HG03159 (cell line): ENCODE results near the gene OGDHL.

Source experiments
- ATAC-seq: cut with Tn5 transposase; IDR thresholded peaks from one replicate; pipeline ENCODE4 v1.9.1; 2021; ENCODE audit warnings: mild to moderate bottlenecking, moderate library complexity; ENCODE audit not compliant: unreplicated experiment

Gene OGDHL

GRCh38 chr10:49691588-49691987, 70.5 kb downstream of the OGDHL start:
- no peak for ATAC-seq

DNA sequence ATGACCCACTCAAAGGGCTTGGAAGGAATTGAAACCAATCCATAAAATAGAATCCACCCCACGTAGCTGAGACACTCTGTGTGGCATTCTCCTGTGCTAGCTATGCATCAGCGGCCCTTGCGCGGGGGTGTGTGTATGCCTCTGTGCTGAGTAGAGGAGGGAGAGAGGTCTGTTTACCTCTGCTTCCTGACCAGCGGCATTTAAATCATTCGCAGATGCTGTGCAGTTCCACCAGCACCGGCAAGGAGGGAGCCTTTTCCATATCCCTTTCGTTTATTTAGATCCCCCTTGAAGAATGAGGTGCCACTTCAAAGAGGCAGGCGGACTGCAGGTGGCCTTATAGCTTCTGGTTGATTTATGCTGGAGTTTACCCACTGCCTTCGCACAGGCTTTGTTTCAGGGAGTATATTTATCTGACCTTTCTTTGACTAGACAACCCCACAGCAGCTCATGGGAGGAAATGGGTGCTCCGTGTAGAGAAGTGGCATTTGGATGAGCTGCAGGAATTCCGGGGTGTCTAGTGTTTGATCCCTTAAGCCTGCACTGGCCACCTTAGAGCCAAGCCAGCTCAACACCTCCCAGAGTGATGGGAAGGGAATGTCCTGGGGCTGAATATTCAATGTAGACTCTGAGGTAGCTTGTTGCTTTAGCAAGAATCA, 71.3 kb downstream of the OGDHL start:
- ATAC-seq = no peak

DNA sequence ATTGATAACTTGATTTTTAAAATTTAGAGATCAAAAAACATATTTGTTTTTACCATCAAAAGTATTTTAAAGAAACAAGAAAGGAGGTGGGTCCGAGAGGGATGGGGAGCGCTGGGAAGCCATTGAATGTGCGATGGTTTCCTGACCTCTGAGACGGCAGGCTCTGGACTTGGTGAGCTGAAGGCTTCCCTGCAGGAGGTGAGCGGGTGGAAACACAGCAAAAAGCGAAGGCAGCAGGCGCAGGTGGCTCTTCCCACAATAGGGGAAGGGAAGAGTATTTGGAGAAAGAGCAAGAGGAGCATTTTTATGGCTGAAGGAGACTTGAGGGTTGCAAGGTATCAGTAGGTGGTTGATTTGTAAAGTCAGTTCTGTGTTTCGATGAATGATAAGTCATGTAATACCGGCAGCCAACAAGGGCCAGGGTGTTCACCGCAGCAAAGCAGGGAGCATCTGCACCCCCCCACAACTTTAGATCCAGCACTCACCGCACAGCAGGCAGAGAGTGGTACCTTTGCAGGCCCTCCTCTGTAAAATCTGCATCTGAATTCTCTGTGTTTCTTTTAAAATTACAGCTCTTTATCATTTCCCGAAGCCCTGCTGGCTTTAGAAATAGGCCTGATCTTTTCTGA, 72.1 kb downstream of the OGDHL start:
- ATAC-seq = no peak

- no peak for ATAC-seq
Measured at GRCh38 chr10:49688920-49689319, 73.2 kb downstream of the OGDHL start.

DNA sequence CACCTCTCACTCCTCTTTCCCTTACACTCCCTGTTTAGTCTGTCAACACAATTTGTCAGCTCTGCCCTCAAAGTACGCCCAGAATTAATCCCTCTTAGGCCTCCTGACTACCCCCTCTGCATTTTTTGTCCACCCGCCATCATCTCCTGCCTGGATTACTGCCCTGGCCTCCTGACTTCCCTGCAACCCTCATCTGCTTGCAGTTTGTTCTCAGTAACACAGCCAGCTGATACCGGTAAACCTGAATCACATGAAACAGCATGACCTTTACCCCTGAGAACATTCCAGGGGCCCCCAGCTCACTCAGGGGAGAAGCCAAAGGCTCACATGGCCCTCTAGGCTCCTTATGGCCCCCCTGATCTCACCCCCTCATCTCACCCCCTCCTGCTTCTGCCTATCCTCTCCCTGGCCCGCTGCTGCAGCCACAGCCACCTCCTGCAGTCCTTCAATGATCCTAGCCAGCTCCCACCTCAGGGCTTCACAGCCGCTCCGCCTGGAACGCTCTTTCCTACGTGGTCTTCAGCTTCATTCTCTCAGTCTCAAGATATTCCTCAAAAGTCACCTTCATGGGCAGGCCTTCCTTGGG, 73.8 kb downstream of the OGDHL start:
- ATAC-seq = no peak

DNA sequence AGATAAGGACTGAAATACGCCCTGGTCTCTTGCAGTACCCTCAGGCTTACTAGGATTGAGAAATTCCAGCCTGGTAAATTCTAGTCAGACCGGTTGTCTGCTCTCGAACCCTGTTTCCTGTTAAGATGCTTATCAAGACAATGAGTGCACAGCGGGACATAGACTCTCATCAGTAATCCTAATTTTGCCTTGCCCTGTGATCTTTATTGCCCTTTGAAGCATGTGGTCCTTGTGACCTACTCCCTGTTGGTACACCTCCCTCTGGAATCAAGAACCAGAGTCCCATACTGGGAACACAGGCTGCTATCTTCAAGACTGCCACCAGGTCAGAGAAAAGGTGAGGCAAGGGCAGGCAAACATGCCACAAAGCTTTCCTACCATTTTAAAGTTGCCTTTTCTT, 75.5 kb downstream of the OGDHL start:
- no peak for ATAC-seq
